GM23338 (cell line): ENCODE measurements around the gene NOC3L. TPM values are rescaled to one million over a fixed set of nuclear protein-coding genes. Genes with fewer than 3 reads are reported as not detected.
"Not testable (repeated sequence)": the region's sequence is repeated elsewhere in the genome, so short reads cannot be mapped to it uniquely, and the experiment has no call there.

Experiments
- ATAC-seq: fragments of 200-7000 bp; cut with Tn5 transposase; 3 replicates; pipeline ENCODE4 v1.9.1; 2020
- DNase-seq: peaks from one replicate; pipeline ENCODE4 v3.0.0-alpha.2; 2015; ENCODE audit warnings: low spot score
- H2AFZ ChIP-seq: fragments of 200-600 bp; sonication (generic); 2 replicates; pipeline ENCODE4 v1.8.0; 2016; ENCODE audit warnings: antibody characterized with exemption, mild to moderate bottlenecking, moderate library complexity
- H3F3A ChIP-seq: fragments of 200-600 bp; sonication (generic); replicated peaks from 2 replicates; pipeline ENCODE4 v1.8.0; 2017; ENCODE audit warnings: antibody characterized with exemption, mixed run types, low read depth
- H3K27ac ChIP-seq: fragments of 200-600 bp; sonication (generic); 2 replicates; pipeline ENCODE4 v1.6.1; 2016; ENCODE audit warnings: low read depth
- H3K27me3 ChIP-seq: fragments of 200-600 bp; sonication (generic); 2 replicates; pipeline ENCODE4 v1.8.0; 2016; ENCODE audit warnings: mild to moderate bottlenecking, mixed run types, moderate library complexity; ENCODE audit not compliant: insufficient read depth
- H3K36me3 ChIP-seq: fragments of 200-600 bp; sonication (generic); 2 replicates; pipeline ENCODE4 v1.8.0; 2016; ENCODE audit warnings: mild to moderate bottlenecking; ENCODE audit not compliant: insufficient read depth
- H3K4me1 ChIP-seq: fragments of 200-600 bp; sonication (generic); 2 replicates; pipeline ENCODE4 v1.8.0; 2016; ENCODE audit warnings: mild to moderate bottlenecking, moderate library complexity; ENCODE audit not compliant: insufficient read depth
- H3K4me2 ChIP-seq: fragments of 200-600 bp; sonication (generic); 2 replicates; pipeline ENCODE4 v1.7.1; 2017; ENCODE audit warnings: mixed run types
- H3K4me3 ChIP-seq: fragments of 200-600 bp; sonication (generic); 2 replicates; pipeline ENCODE4 v1.6.1; 2016; ENCODE audit warnings: mixed run types
- H3K79me2 ChIP-seq: fragments of 200-600 bp; sonication (generic); replicated peaks from 2 replicates; pipeline ENCODE4 v1.8.0; 2017; ENCODE audit warnings: mild to moderate bottlenecking; ENCODE audit not compliant: insufficient read depth
- H3K9me2 ChIP-seq: fragments of 200-600 bp; sonication (generic); 2 replicates; pipeline ENCODE4 v1.8.0; 2017; ENCODE audit not compliant: insufficient read depth
- H4K20me1 ChIP-seq: fragments of 200-600 bp; sonication (generic); replicated peaks from 2 replicates; pipeline ENCODE4 v1.8.0; 2017; ENCODE audit warnings: mild to moderate bottlenecking; ENCODE audit not compliant: insufficient read depth
- H3K27ac Mint-ChIP-seq: 2 replicates; pipeline ENCODE4 v1.8.0; 2020; ENCODE audit warnings: inconsistent platforms, mild to moderate bottlenecking, moderate library complexity, mixed read lengths
- H3K27me3 Mint-ChIP-seq: 3 replicates; pipeline ENCODE4 v1.8.0; 2022; ENCODE audit warnings: low read depth, mild to moderate bottlenecking, moderate library complexity, mixed read lengths, inconsistent platforms; ENCODE audit not compliant: insufficient read depth, poor library complexity
- H3K36me3 Mint-ChIP-seq: 3 replicates; pipeline ENCODE4 v1.8.0; 2021; ENCODE audit warnings: low read depth, mild to moderate bottlenecking, inconsistent platforms, moderate library complexity, mixed read lengths
- H3K4me1 Mint-ChIP-seq: 3 replicates; pipeline ENCODE4 v1.8.0; 2020; ENCODE audit warnings: mild to moderate bottlenecking, inconsistent platforms, mixed read lengths
- H3K4me3 Mint-ChIP-seq: 3 replicates; pipeline ENCODE4 v1.8.0; 2021; ENCODE audit warnings: moderate library complexity, mild to moderate bottlenecking, inconsistent platforms, mixed read lengths
- H3K9me3 Mint-ChIP-seq: 3 replicates; pipeline ENCODE4 v1.8.0; 2020; ENCODE audit warnings: moderate library complexity, mild to moderate bottlenecking, inconsistent platforms, mixed read lengths
- ETS1 ChIP-seq: IDR thresholded peaks from 2 replicates; pipeline ENCODE4 v1.6.1; 2016; ENCODE audit warnings: antibody characterized with exemption
- EZH2 ChIP-seq: fragments of 200-600 bp; sonication (generic); IDR thresholded peaks from one replicate; pipeline ENCODE4 v1.8.0; 2017; ENCODE audit warnings: antibody characterized with exemption, mild to moderate bottlenecking, low read depth; ENCODE audit not compliant: unreplicated experiment
- JUNB ChIP-seq: IDR thresholded peaks from one replicate; pipeline ENCODE4 v1.6.1; 2016; ENCODE audit warnings: antibody characterized with exemption; ENCODE audit not compliant: unreplicated experiment
- NANOG ChIP-seq: IDR thresholded peaks from 2 replicates; pipeline ENCODE4 v1.6.1; 2016; ENCODE audit warnings: antibody characterized with exemption, borderline replicate concordance
- STAT1 ChIP-seq: IDR thresholded peaks from one replicate; pipeline ENCODE4 v1.6.1; 2016; ENCODE audit warnings: antibody characterized with exemption; ENCODE audit not compliant: unreplicated experiment
- ZNF114 ChIP-seq: fragments of 250-450 bp; sonication (Bioruptor Pico); IDR thresholded peaks from 2 replicates; pipeline ENCODE4 v1.5.0; 2020; ENCODE audit warnings: mild to moderate bottlenecking, moderate library complexity
- ZNF331 ChIP-seq: fragments of 250-450 bp; sonication (Bioruptor Pico); IDR thresholded peaks from 2 replicates; pipeline ENCODE4 v1.5.0; 2020; ENCODE audit warnings: low read depth, mild to moderate bottlenecking, moderate library complexity
- polyA plus RNA-seq: library from polyadenylated mRNA; unstranded; fragments of >200 nt; fragmentation: Nextera tagmentation; extraction: Ambion mirVana; gene quantifications from 2 replicates; pipeline ENCODE4 v1.2.1, GENCODE V29; 2016
- total RNA-seq: library from RNA; depleted of rRNA; stranded (reverse); fragments of >200 nt; shearing (Covaris generic); gene quantifications from 2 replicates; pipeline ENCODE4 v1.2.3, GENCODE V29; 2014
- TF ChIP-seq, protein P1 (sequence below): fragments of 250-450 bp; sonication (Bioruptor Pico); IDR thresholded peaks from 2 replicates; pipeline ENCODE4 v1.5.0; 2020; ENCODE audit warnings: mild to moderate bottlenecking, moderate library complexity

NOC3L gene
- total and polyA plus RNA-seq, 2 experiments from 2014 or later, result 43.1 to 62.1 TPM

DNA sequence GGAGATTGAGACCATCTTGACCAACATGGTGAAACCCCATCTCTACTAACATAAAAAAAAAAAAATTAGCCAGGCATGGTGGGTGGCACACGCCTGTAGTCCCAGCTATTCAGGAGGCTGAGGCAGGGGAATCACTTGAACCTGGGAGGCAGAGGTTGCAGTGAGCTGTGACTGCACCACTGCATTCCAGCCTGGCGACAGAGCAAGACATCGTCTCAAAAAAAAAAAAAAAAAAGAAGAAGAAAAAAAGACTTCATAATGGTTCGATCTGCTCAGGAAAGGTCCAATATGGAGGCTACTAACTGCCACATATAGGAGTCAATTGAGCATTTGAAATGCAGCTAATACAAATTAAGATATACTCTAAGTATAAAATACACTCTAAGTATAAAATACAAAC, 12.2 kb downstream of the NOC3L start:
- peaks cover 68% of the 10 kb centered on the region for H3K36me3 Mint-ChIP-seq
- H3K9me3 Mint-ChIP-seq, H3K79me2 ChIP-seq, H3K27me3 Mint-ChIP-seq, H2AFZ ChIP-seq, H3K27ac ChIP-seq, H3K4me3 Mint-ChIP-seq, H3K27ac Mint-ChIP-seq, H3F3A ChIP-seq, H3K4me1 Mint-ChIP-seq, H3K9me2 ChIP-seq, H3K4me1 ChIP-seq, ATAC-seq, DNase-seq, H3K4me2 ChIP-seq, H3K27me3 ChIP-seq, H3K4me3 ChIP-seq, H4K20me1 ChIP-seq: not testable (repeated sequence)
- H3K36me3 ChIP-seq, result peaks cover 63% of the 10 kb centered on the region

- Histone ChIP-seq H3K27me3 (no peaks in the 10 kb centered on the region), H3K4me3 (no peak overlapping the region), H3K79me2 (no peaks in the 10 kb centered on the region), H3F3A (no peaks in the 10 kb centered on the region), H3K4me1 (no peaks in the 10 kb centered on the region), H2AFZ (no peak overlapping the region), H3K9me2 (no peaks in the 10 kb centered on the region), H3K4me2 (no peak overlapping the region), H4K20me1 (peaks cover 3% of the 10 kb centered on the region; the same call in 1 of the 2 replicates), H3K27ac (no peak overlapping the region), H3K36me3 (peaks cover 63% of the 10 kb centered on the region)
- Mint-ChIP-seq H3K4me3 (no peak overlapping the region), H3K27me3 (no peaks in the 10 kb centered on the region), H3K27ac (no peak overlapping the region), H3K9me3 (no peaks in the 10 kb centered on the region), H3K4me1 (no peaks in the 10 kb centered on the region), H3K36me3 (peaks cover 71% of the 10 kb centered on the region)
- ATAC-seq (no peak), DNase-seq (no peak)
- no peak for TF ChIP-seq NANOG
- no peak for TF ChIP-seq ZNF331
- no peak for TF ChIP-seq STAT1
- no peak for TF ChIP-seq JUNB
These were observed 13.4 kb downstream of the NOC3L start for GRCh38 chr10:94349327-94349726.

- no peak for DNase-seq
- Histone ChIP-seq H3K79me2 (no peaks in the 10 kb centered on the region), H3K27me3 (no peaks in the 10 kb centered on the region), H3K9me2 (no peaks in the 10 kb centered on the region), H3K27ac (no peak overlapping the region), H3K4me3 (no peak overlapping the region), H3K4me2 (no peak overlapping the region), H2AFZ (no peak overlapping the region), H3K36me3 (peaks cover 65% of the 10 kb centered on the region), H4K20me1 (peaks cover 3% of the 10 kb centered on the region; the same call in 1 of the 2 replicates), H3K4me1 (no peaks in the 10 kb centered on the region), H3F3A (no peaks in the 10 kb centered on the region)
- H3K9me3 Mint-ChIP-seq, result no peaks in the 10 kb centered on the region
- no peaks in the 10 kb centered on the region for H3K4me1 Mint-ChIP-seq
- ATAC-seq, result no peak
- no peaks in the 10 kb centered on the region for H3K27me3 Mint-ChIP-seq
- no peak overlapping the region for H3K27ac Mint-ChIP-seq
- no peak overlapping the region for H3K4me3 Mint-ChIP-seq
- H3K36me3 Mint-ChIP-seq, result peaks cover 68% of the 10 kb centered on the region
- TF ChIP-seq, protein P1, sequence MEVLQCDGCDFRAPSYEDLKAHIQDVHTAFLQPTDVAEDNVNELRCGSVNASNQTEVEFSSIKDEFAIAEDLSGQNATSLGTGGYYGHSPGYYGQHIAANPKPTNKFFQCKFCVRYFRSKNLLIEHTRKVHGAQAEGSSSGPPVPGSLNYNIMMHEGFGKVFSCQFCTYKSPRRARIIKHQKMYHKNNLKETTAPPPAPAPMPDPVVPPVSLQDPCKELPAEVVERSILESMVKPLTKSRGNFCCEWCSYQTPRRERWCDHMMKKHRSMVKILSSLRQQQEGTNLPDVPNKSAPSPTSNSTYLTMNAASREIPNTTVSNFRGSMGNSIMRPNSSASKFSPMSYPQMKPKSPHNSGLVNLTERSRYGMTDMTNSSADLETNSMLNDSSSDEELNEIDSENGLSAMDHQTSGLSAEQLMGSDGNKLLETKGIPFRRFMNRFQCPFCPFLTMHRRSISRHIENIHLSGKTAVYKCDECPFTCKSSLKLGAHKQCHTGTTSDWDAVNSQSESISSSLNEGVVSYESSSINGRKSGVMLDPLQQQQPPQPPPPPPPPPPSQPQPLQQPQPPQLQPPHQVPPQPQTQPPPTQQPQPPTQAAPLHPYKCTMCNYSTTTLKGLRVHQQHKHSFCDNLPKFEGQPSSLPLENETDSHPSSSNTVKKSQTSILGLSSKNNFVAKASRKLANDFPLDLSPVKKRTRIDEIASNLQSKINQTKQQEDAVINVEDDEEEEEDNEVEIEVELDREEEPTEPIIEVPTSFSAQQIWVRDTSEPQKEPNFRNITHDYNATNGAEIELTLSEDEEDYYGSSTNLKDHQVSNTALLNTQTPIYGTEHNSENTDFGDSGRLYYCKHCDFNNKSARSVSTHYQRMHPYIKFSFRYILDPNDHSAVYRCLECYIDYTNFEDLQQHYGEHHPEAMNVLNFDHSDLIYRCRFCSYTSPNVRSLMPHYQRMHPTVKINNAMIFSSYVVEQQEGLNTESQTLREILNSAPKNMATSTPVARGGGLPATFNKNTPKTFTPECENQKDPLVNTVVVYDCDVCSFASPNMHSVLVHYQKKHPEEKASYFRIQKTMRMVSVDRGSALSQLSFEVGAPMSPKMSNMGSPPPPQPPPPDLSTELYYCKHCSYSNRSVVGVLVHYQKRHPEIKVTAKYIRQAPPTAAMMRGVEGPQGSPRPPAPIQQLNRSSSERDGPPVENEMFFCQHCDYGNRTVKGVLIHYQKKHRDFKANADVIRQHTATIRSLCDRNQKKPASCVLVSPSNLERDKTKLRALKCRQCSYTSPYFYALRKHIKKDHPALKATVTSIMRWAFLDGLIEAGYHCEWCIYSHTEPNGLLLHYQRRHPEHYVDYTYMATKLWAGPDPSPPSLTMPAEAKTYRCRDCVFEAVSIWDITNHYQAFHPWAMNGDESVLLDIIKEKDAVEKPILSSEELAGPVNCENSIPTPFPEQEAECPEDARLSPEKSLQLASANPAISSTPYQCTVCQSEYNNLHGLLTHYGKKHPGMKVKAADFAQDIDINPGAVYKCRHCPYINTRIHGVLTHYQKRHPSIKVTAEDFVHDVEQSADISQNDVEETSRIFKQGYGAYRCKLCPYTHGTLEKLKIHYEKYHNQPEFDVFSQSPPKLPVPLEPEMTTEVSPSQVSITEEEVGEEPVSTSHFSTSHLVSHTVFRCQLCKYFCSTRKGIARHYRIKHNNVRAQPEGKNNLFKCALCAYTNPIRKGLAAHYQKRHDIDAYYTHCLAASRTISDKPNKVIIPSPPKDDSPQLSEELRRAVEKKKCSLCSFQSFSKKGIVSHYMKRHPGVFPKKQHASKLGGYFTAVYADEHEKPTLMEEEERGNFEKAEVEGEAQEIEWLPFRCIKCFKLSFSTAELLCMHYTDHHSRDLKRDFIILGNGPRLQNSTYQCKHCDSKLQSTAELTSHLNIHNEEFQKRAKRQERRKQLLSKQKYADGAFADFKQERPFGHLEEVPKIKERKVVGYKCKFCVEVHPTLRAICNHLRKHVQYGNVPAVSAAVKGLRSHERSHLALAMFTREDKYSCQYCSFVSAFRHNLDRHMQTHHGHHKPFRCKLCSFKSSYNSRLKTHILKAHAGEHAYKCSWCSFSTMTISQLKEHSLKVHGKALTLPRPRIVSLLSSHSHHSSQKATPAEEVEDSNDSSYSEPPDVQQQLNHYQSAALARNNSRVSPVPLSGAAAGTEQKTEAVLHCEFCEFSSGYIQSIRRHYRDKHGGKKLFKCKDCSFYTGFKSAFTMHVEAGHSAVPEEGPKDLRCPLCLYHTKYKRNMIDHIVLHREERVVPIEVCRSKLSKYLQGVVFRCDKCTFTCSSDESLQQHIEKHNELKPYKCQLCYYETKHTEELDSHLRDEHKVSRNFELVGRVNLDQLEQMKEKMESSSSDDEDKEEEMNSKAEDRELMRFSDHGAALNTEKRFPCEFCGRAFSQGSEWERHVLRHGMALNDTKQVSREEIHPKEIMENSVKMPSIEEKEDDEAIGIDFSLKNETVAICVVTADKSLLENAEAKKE (CRISPR knock-in tag), result no peak
- TF ChIP-seq ETS1 (no peak), ZNF114 (CRISPR knock-in tag) (no peak), NANOG (no peak), EZH2 (no peak)
These were observed 18.1 kb downstream of the NOC3L start for GRCh38 chr10:94344522-94345122.
